ENCODE data around the gene GPR101.

DNA sequence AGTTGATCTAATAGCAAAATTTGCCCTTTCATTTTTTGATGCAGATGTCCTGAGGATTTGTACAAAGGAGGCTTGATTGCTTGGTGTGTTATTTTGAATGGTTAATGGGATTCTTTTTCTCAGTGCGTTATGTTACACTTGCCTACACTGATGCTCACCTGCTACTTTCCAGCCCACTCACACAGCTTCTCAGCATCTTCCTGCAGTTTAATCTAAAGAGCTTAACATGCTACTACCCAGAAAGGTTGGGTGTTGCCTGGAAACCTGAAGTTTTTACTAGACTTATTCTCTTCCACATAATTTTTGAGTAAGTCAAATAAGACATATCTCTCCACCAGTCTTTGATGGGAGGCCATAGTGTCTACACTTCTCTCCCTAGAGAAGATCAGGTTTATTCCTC lies 9.9 kb upstream of the GPR101 start:
- TF ChIP-seq ZFP3 (CRISPR knock-in tag; IDR thresholded peaks at IDR 0.05) (no peak), ZNF70 (CRISPR knock-in tag; IDR thresholded peaks at IDR 0.05) (no peak), ESRRG (CRISPR knock-in tag; IDR thresholded peaks at IDR 0.05) (no peak), RARB (CRISPR knock-in tag; IDR thresholded peaks at IDR 0.05) (no peak), CSDC2 (CRISPR knock-in tag; IDR thresholded peaks at IDR 0.05) (no peak), TOX (CRISPR knock-in tag; IDR thresholded peaks at IDR 0.05; ENCODE audit: borderline replicate concordance) (no peak), ISL1 (CRISPR knock-in tag; IDR thresholded peaks at IDR 0.05) (no peak), ARNTL (CRISPR knock-in tag; IDR thresholded peaks at IDR 0.05; ENCODE audit: borderline replicate concordance, low read depth) (no peak), ZC3H10 (CRISPR knock-in tag; IDR thresholded peaks at IDR 0.05) (no peak), GLIS3 (CRISPR knock-in tag; IDR thresholded peaks at IDR 0.05) (no peak)
- TF ChIP-seq, protein P1, sequence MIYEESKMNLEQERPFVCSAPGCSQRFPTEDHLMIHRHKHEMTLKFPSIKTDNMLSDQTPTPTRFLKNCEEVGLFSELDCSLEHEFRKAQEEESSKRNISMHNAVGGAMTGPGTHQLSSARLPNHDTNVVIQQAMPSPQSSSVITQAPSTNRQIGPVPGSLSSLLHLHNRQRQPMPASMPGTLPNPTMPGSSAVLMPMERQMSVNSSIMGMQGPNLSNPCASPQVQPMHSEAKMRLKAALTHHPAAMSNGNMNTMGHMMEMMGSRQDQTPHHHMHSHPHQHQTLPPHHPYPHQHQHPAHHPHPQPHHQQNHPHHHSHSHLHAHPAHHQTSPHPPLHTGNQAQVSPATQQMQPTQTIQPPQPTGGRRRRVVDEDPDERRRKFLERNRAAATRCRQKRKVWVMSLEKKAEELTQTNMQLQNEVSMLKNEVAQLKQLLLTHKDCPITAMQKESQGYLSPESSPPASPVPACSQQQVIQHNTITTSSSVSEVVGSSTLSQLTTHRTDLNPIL (CRISPR knock-in tag; IDR thresholded peaks at IDR 0.05; ENCODE audit: low read depth) = no peak
- TF ChIP-seq, protein P2, sequence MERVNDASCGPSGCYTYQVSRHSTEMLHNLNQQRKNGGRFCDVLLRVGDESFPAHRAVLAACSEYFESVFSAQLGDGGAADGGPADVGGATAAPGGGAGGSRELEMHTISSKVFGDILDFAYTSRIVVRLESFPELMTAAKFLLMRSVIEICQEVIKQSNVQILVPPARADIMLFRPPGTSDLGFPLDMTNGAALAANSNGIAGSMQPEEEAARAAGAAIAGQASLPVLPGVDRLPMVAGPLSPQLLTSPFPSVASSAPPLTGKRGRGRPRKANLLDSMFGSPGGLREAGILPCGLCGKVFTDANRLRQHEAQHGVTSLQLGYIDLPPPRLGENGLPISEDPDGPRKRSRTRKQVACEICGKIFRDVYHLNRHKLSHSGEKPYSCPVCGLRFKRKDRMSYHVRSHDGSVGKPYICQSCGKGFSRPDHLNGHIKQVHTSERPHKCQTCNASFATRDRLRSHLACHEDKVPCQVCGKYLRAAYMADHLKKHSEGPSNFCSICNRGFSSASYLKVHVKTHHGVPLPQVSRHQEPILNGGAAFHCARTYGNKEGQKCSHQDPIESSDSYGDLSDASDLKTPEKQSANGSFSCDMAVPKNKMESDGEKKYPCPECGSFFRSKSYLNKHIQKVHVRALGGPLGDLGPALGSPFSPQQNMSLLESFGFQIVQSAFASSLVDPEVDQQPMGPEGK (CRISPR knock-in tag; IDR thresholded peaks at IDR 0.05; ENCODE audit: borderline replicate concordance) = no peak
- TF ChIP-seq, protein P3, sequence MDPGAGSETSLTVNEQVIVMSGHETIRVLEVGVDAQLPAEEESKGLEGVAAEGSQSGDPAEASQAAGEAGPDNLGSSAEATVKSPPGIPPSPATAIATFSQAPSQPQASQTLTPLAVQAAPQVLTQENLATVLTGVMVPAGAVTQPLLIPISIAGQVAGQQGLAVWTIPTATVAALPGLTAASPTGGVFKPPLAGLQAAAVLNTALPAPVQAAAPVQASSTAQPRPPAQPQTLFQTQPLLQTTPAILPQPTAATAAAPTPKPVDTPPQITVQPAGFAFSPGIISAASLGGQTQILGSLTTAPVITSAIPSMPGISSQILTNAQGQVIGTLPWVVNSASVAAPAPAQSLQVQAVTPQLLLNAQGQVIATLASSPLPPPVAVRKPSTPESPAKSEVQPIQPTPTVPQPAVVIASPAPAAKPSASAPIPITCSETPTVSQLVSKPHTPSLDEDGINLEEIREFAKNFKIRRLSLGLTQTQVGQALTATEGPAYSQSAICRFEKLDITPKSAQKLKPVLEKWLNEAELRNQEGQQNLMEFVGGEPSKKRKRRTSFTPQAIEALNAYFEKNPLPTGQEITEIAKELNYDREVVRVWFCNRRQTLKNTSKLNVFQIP (CRISPR knock-in tag; IDR thresholded peaks at IDR 0.05; ENCODE audit: borderline replicate concordance, low read depth) = no peak
